Effector CD8-positive, alpha-beta T cell (primary cell): ENCODE measurements around the gene MTCL3.

Source experiments
- DNase-seq: peaks from one replicate; lab custom pipeline; 2025; lab: John Stamatoyannopoulos, UW

The MTCL3 gene

DNA sequence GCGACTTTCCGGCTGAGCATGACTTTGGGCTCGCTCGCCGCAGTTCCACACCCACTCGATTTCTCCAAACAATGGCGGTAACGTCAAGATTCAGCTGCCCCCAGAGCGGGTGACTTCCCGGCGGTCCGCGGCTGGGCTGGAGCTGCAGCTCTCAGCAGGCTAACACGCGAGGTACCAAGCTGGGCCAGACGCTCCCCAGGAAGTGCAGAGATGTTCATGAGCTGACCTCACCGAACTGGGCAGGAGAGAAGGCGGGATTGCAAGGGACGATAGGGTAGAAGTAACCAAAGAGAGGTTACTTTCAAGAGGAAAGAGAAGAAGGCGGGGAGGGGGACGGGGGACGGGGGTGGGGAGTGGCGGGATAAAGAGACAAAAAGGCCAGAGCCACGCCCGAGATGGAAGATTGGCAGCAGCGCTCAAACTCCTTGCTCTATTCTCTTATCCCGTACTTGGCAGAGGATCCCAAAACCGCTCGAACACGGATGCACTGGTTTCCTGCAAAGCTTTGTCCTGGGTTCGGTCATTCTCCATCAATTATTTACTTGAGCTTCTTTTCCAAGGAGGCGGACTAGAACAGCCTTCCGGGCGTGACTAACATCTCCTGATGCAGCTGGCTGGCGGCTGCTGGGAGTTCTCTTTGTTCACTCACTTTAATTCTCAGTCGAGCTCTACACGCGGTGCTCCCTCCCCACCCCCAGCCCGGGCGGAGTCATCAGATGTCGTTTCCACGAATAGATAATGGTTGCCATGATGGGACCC is at the start of gene MTCL3:
MTCL3 (minus strand) TSS at position 626 of the 759 bp plus-strand sequence.
- no peak for DNase-seq

- DNase-seq, result no peak
These were observed 48.3 kb upstream of the MTCL3 start for GRCh38 chr6:127567476-127567875.

DNA sequence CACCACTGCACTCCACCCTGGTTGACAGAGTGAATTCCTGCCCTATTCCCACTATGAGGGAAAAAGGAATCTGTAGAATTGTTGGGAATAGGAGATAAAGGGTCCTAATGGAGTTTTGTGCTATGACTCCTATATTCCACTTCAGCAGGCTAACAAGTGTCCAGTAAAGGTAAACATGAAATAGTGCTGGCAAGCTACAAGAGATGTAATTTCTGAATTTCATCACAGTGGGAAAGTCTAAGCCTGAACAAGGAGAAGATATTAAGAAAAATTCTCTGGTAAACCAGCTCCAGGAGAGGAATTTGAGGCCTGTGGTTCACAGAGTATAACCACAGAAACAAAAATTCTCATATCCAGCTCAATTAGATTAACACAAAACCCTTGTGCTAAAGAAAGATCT is 47.5 kb upstream of the MTCL3 start:
- no peak for DNase-seq

GRCh38 chr6:127566119-127566518 is 47.0 kb upstream of the MTCL3 start:
- DNase-seq, result no peak

GRCh38 chr6:127564761-127565160 is 45.6 kb upstream of the MTCL3 start:
- no peak for DNase-seq

DNA sequence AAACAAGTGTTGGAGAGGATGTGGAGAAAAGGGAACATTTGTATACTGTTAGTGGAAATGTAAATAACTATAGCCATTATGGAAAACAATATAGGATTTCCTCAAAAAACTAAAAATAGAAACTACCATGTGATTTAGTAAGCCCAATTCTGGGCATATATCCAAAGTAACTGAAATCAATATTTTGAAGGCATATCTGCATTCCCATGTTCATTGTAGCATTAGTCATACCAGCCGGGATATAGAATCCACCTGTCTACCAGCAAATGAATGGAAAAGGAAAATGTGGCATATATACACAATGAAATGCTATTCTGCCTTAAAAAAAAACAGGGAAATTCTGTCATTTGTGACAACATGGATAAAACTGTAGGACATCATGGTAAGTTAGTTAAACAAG is 42.5 kb upstream of the MTCL3 start:
- no peak for DNase-seq

DNA sequence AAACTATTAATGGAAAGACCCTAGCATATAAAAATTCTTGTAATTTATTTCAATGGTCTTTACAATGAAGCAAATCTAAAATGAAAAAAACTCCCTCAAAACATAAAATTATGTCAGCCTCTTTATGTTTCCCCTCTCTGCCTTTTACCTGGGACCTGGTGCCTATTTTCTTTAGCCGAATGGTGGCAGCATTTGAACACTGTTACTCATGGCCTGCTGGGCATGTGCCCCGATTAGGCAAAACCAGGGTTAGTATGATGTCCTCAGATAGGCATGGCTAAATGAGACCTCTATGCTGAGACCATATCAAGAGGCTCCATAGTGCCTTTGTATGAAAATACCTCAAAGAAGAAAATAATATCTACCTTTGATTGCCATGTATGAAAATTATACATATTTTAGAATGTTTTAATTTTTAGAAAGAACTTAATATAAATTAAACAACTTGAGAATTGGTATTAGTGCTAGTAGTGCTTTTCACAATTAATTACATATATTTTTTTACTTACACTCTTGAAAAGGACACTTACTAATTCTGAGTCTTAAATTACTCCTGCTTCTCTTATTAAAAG is 35.4 kb upstream of the MTCL3 start:
- no peak for DNase-seq

DNA sequence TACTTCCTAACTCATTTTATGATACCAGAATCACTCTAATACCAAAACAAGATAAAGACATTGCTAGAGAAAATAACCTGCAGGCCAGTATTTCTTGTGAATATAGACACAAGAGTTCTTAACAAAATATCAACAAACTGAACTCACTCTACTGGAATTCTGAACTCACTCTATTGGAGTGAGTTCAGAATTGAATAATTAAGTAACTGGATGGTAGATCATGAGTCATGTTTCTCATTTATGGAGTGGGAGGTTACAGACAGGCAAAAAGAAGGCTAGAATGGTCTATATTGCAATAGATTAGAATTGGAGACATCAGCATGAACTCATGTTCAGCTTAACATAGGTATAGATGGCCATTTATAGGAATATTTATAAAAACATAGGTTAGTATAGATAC is 31.3 kb upstream of the MTCL3 start:
- DNase-seq, result no peak

DNA sequence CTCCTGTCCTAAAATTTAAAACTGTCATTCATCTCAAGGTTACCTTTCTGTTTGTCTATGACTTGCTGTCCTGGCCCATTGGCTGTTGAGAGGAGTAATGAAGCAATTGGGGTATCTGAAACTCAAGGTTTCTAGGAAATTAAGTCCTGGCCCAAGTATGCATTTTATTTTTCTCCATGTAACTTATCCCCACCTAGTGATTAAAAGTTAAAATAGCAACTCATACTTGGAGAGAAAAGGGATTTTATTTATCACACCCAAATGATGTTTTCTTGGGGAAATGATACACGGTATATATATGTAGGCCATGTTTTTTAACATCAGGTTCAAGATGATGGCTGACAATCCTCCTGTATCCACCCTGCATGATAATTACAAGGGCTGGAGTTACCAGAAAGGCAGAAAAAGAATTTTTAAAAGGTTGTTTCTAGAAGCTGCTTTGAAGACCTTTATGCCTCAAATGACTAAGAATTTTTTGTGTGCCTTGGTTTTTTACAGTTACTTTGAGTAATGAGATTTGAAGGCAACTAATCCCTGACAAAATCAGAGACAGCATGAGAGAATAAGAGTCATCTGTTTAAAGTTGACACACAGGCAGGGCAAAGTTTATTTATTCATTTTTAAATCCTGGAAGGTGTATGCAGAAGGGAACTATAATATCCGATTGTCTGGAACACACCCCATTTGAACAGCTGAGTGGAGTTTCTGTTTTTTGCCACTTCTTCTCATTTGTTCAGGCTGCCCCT is 28.9 kb upstream of the MTCL3 start:
- DNase-seq, result no peak

GRCh38 chr6:127547215-127547614 is 28.1 kb upstream of the MTCL3 start:
- no peak for DNase-seq

DNA sequence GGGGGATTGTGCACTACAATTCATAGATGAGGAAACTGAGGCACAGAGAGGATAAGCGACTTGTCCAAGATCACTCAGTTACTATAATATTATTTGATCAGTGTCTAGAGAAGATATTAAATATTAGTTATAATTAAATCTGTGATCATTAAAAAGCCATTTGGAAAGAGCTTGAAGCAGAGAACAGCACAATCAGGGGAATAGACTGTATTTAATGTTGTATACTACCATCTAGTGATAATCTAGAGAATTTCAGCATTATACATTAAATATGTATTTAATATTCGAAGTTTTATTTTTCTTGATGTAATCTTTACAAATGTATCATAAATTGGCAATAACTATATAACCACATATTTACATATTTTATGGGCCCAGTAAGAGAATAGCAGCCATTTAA is 20.1 kb upstream of the MTCL3 start:
- DNase-seq, result no peak

DNA sequence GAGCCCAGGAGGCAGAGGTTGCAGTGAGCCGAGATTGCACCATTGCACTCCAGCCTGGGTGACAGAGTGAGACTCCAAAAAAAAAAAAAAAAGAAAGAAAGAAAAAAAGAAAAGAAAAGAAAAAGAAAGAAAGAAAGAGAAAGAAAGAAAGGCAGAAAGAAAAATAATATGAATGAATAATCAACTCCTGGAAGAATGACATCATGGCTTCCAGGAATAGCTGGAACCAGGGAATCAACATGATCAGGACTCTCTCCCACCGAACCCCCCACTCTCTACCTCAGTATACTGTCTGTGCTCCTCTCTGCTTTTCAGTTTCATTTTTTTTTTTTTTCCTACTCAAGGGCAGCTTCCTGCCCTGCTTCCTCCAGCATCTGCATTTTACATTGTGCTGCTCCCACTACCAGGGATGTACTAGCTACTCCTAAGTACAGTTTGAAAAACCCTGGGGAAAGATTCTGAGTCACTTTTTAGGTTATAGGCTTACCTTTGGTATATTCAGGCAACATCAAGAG is 19.7 kb upstream of the MTCL3 start:
- no peak for DNase-seq

DNA sequence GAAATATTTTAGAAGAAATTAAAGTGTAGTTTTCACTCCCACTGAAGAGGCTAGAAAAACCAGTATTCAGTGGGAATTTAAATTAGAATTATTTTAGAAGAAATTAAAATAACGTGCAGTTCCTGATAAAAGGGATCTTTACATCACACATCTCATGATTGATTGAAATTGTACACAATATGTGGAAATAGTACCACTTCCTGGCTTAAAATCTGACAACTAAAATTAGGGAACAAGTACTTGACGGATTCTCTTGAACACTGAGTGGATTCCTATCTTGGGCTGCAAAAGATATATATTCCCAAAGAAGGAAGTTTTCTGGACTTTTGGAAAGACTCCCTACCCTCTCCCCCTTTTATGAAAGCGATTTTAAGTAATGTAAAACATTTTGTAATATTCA is 14.6 kb upstream of the MTCL3 start:
- no peak for DNase-seq

- no peak for DNase-seq
These were observed 13.9 kb upstream of the MTCL3 start for GRCh38 chr6:127533011-127533410.

- DNase-seq, result no peak
These were observed 3.6 kb upstream of the MTCL3 start for GRCh38 chr6:127522714-127523113.

- no peak for DNase-seq
These were observed 931 bp upstream of the MTCL3 start for GRCh38 chr6:127520066-127520465.

- DNase-seq, result no peak
These were observed 292 bp upstream of the MTCL3 start for GRCh38 chr6:127519469-127519785.

GRCh38 chr6:127518191-127518709 is 885 bp downstream of the MTCL3 start:
- no peak for DNase-seq

DNA sequence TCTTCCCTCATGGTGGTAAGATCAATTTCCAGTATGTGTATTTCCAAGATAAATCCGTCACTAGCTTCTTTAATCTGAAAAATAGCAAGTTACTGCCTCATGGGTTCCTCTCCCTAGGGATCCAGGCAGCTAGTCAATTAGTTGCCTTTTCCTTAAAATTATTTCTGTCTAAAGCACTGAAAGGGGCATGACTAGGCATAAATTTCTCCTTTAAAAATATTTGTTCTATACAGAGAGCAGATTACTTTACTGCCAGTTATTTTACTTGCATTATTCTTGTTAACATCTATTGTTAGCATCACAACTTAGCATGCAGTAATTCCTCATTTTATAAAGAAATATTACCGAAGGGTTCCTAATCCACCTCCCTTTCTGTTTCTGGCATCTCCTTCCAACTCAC is 1.4 kb downstream of the MTCL3 start:
- DNase-seq, result no peak

DNA sequence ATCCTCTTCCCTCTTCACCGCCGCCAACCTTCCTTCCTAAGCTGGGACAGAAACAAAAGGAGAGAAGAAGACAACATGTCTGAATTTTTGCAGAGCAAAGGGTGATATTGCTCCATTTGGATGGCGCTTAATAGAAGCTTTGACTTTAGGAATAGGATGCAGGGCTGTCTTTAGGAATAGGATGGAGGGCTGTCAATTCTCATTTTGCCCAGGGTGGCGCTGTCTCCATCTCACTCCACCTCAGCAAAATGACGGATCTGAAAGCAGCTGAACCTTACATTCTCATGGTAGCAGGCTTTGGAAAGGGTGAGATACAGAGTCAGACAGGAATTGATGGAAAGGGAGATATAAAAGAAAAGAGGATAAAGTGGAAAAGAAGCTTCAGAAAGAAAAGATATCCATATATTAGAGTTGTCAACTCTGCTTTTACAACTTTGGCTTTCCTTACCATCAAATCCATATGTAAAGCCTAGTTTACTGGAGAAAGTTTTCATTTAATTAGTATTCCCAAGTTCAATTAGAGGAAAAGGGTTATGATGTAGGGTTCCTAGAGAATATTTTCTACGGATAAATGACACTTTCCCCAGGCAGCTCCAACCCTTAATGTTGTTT is 2.4 kb downstream of the MTCL3 start:
- DNase-seq, result no peak

DNA sequence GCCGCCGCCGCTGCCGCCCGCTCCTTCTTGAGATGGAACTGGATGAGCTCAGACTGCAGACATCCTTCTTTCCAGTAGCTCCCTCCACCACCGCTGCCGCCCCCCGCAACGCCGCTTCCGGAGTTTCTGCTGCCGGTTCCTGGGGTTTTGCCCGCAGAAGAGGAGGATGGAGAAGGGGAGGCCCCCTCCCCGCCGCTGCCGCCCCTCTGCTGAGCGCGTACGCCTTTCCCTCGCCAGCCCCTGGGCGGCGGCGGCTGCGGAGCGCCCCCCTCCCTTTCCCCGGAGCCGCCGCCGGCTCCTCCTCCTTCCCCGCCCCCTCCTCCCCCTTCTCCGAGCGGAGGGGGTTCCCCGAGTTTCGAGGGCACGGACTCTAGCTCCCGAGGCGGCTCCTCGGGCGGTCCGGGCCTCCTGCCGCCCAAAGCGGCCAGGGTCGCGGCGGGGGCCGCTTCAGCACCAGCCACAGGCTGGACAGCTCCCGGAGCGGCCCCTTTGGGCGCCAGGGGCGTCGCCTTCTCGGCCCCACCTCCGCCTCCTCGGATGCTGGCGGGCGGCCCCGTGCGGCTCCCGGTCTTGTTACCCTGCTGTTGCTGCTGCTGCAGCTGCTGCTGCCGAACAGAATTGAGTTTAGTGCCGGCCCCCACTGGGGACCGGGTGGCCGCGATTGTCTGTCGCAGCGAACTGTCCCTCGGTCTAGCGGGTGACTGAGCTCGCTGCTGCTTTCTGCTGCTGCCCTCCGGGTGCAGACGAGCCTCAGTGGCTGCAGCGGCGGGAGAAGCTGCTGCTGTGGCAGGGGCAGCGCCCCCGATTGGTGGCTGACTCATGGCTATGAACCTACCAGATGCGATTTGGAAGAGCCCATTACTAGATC is 3.1 kb downstream of the MTCL3 start:
- DNase-seq, result peak; percentile 51
